Tibial artery (tissue), 4 donors: ENCODE results near the gene RTRAF.

Experiments used
- DNase-seq, 2 donors: peaks; one replicate each; pipeline ENCODE4 v3.0.0-alpha.2; 2019
- H3K27ac ChIP-seq, 2 donors: fragments of 200-600 bp; sonication (generic) in 1 of 2; 1 replicate in 1 of 2; 2 replicates in 1 of 2; pipeline ENCODE4 v1.5.1; 2018 to 2019; ENCODE audit warnings: mild to moderate bottlenecking in 1 of 2
- H3K27me3 ChIP-seq, 2 donors: fragments of 200-600 bp; sonication (generic) in 1 of 2; one replicate each; pipeline versions ENCODE4 v1.5.1 to v1.6.0; 2016 to 2019
- H3K36me3 ChIP-seq, 3 donors: fragments of 200-600 bp; sonication (generic) in 2 of 3; one replicate each; pipeline ENCODE4 v1.5.1; 2016 to 2019; ENCODE audit warnings: mild to moderate bottlenecking in 2 of 3
- H3K4me1 ChIP-seq, 4 donors: fragments of 200-600 bp; sonication (generic) in 2 of 4; 1 replicate in 3 of 4; 2 replicates in 1 of 4; pipeline ENCODE4 v1.5.1; 2016 to 2019
- H3K4me3 ChIP-seq, 2 donors: fragments of 200-600 bp; sonication (generic) in 1 of 2; 1 replicate in 1 of 2; 2 replicates in 1 of 2; pipeline ENCODE4 v1.5.1; 2018 to 2019; ENCODE audit warnings: mild to moderate bottlenecking in 2 of 2
- H3K9me3 ChIP-seq, 3 donors: fragments of 200-600 bp; sonication (generic) in 1 of 3; one replicate each; pipeline ENCODE4 v1.5.1; 2016 to 2019
- CTCF ChIP-seq, 2 experiments: fragments of 200-600 bp in 1 of 2; fragments of 450-650 bp in 1 of 2; IDR thresholded peaks; one replicate each; pipeline ENCODE4 v1.5.1; 2017 to 2019; ENCODE audit warnings: antibody characterized with exemption in 2 of 2, mild to moderate bottlenecking in 1 of 2, moderate library complexity in 1 of 2
- intact Hi-C: fragments of 100-400 bp; cut with DNase I; formaldehyde crosslinking; loops from one replicate; pipeline ENCODE4 v1.15.0; 2023; ENCODE audit warnings: low total_unique reads

RTRAF gene

GRCh38 chr14:52020866-52021717 is 31.7 kb downstream of the RTRAF start:
- Histone ChIP-seq H3K4me1 (peaks cover 0 to 25% (median 9%) of the 10 kb centered on the region in 4 donors), H3K36me3 (peaks cover 0 to 18% (median 12%) of the 10 kb centered on the region in 3 donors), H3K9me3 (no peaks in the 10 kb centered on the region), H3K4me3 (no peak overlapping the region), H3K27me3 (no peaks in the 10 kb centered on the region), H3K27ac (no peak overlapping the region)
- no peak for TF ChIP-seq CTCF (IDR thresholded peaks at IDR 0.05)
- intact Hi-C loops = no loop called here
- no peak for DNase-seq

- H3K9me3 ChIP-seq = no peaks in the 10 kb centered on the region
- H3K36me3 ChIP-seq = peaks cover 0 to 18% (median 12%) of the 10 kb centered on the region in 3 donors
- no peaks in the 10 kb centered on the region for H3K27me3 ChIP-seq
- no peak for TF ChIP-seq CTCF (IDR thresholded peaks at IDR 0.05)
- no peak overlapping the region for H3K4me3 ChIP-seq
- intact Hi-C loops = no loop called here
- H3K27ac ChIP-seq = no peak overlapping the region
- H3K4me1 ChIP-seq = peaks cover 0 to 32% (median 10%) of the 10 kb centered on the region in 4 donors
- no peak for DNase-seq
Measured at GRCh38 chr14:52021957-52022600, 32.7 kb downstream of the RTRAF start.

- TF ChIP-seq CTCF (IDR thresholded peaks at IDR 0.05) = no peak
- H3K9me3 ChIP-seq = no peaks in the 10 kb centered on the region
- intact Hi-C loops = no loop called here
- H3K36me3 ChIP-seq = peaks cover 0 to 16% (median 12%) of the 10 kb centered on the region in 3 donors
- H3K27me3 ChIP-seq = no peaks in the 10 kb centered on the region
- no peak overlapping the region for H3K27ac ChIP-seq
- H3K4me3 ChIP-seq = no peak overlapping the region
- no peak for DNase-seq
- H3K4me1 ChIP-seq = peaks cover 0 to 32% (median 10%) of the 10 kb centered on the region in 4 donors
Measured at GRCh38 chr14:52023518-52023917, 34.2 kb downstream of the RTRAF start.

GRCh38 chr14:52025310-52025709 is 36.0 kb downstream of the RTRAF start:
- H3K27ac ChIP-seq = peak overlapping the region; percentile 38 to 48
- DNase-seq = no peak

More at GRCh38 chr14:52025310-52025709, 36.0 kb downstream of the RTRAF start:
- H3K4me1 ChIP-seq = peaks cover 0 to 32% (median 10%) of the 10 kb centered on the region in 4 donors
- no peaks in the 10 kb centered on the region for H3K36me3 ChIP-seq
- no peaks in the 10 kb centered on the region for H3K9me3 ChIP-seq
- intact Hi-C loops = no loop called here
- no peak for TF ChIP-seq CTCF (IDR thresholded peaks at IDR 0.05)
- no peaks in the 10 kb centered on the region for H3K27me3 ChIP-seq
- no peak overlapping the region for H3K4me3 ChIP-seq
